ENCODE results near the gene SLC48A1. TPM values are rescaled to one million over a fixed set of nuclear protein-coding genes. Genes with fewer than 3 reads are reported as not detected.

The SLC48A1 gene
- total and polyA plus RNA-seq, 4 donors = 16.8 to 31.3 (median 20.7) TPM

- ATAC-seq (ENCODE audit: insufficient read depth, low FRiP score) (no peak), DNase-seq (no peak)
- Histone ChIP-seq H3K9me3 (ENCODE audit: control insufficient read depth in 4 of 4, insufficient read depth in 3 of 4, low read length in 3 of 4) (no peaks in the 10 kb centered on the region), H3K27me3 (ENCODE audit: control insufficient read depth in 3 of 3, insufficient read depth in 3 of 3, low read length in 2 of 3) (no peaks in the 10 kb centered on the region), H3K4me3 (no peak overlapping the region), H3K36me3 (ENCODE audit: control insufficient read depth in 4 of 4, insufficient read depth in 4 of 4, low read length in 4 of 4) (peaks cover 32 to 88% (median 41%) of the 10 kb centered on the region in 4 donors), H3K4me1 (ENCODE audit: control insufficient read depth in 5 of 5, insufficient read depth in 5 of 5, low read length in 5 of 5) (no peaks in the 10 kb centered on the region), H3K27ac (ENCODE audit: low read depth in 1 of 2, low read length in 1 of 2) (no peak overlapping the region), H3K9ac (ENCODE audit: insufficient read depth in 1 of 2, low read length in 2 of 2) (no peak overlapping the region)
- TF ChIP-seq CTCF (IDR thresholded peaks at IDR 0.05; ENCODE audit: control extremely low read depth, extremely low read depth) = no peak
- 93% methylated on average over 15 of the region's 15 CpGs for WGBS, 2 donors
Observed at GRCh38 chr12:47793015-47793681, 20.1 kb downstream of the SLC48A1 start.

GRCh38 chr12:47794679-47795078 lies 21.6 kb downstream of the SLC48A1 start:
- H3K4me1 ChIP-seq (ENCODE audit: control insufficient read depth in 5 of 5, insufficient read depth in 5 of 5, low read length in 5 of 5) = peaks cover 0 to 6% (median 0%) of the 10 kb centered on the region in 5 donors
- ATAC-seq (ENCODE audit: insufficient read depth, low FRiP score) (no peak), DNase-seq (no peak)
- no peak overlapping the region for H3K27ac ChIP-seq (ENCODE audit: low read depth in 1 of 2, low read length in 1 of 2)
- 97 to 99% methylated on average over 9 of the region's 9 CpGs for WGBS, 2 donors
- H3K9me3 ChIP-seq (ENCODE audit: control insufficient read depth in 4 of 4, insufficient read depth in 3 of 4, low read length in 3 of 4) = no peaks in the 10 kb centered on the region
- no peak for TF ChIP-seq CTCF (IDR thresholded peaks at IDR 0.05; ENCODE audit: control extremely low read depth, extremely low read depth)
- H3K9ac ChIP-seq (ENCODE audit: insufficient read depth in 1 of 2, low read length in 2 of 2) = no peak overlapping the region
- H3K27me3 ChIP-seq (ENCODE audit: control insufficient read depth in 3 of 3, insufficient read depth in 3 of 3, low read length in 2 of 3) = no peaks in the 10 kb centered on the region
- no peak overlapping the region for H3K4me3 ChIP-seq
- peaks cover 26 to 82% (median 35%) of the 10 kb centered on the region in 4 donors for H3K36me3 ChIP-seq (ENCODE audit: control insufficient read depth in 4 of 4, insufficient read depth in 4 of 4, low read length in 4 of 4)

GRCh38 chr12:47795121-47795813 lies 22.2 kb downstream of the SLC48A1 start:
- H3K36me3 ChIP-seq (ENCODE audit: control insufficient read depth in 4 of 4, insufficient read depth in 4 of 4, low read length in 4 of 4) = peaks cover 26 to 77% (median 32%) of the 10 kb centered on the region in 4 donors
- DNase-seq = no peak
- no peak for ATAC-seq (ENCODE audit: insufficient read depth, low FRiP score)

More at GRCh38 chr12:47795121-47795813, 22.2 kb downstream of the SLC48A1 start:
- Histone ChIP-seq H3K4me1 (ENCODE audit: control insufficient read depth in 5 of 5, insufficient read depth in 5 of 5, low read length in 5 of 5) (peaks cover 0 to 11% (median 0%) of the 10 kb centered on the region in 5 donors), H3K9me3 (ENCODE audit: control insufficient read depth in 4 of 4, insufficient read depth in 3 of 4, low read length in 3 of 4) (no peaks in the 10 kb centered on the region), H3K4me3 (no peak overlapping the region), H3K27me3 (ENCODE audit: control insufficient read depth in 3 of 3, insufficient read depth in 3 of 3, low read length in 2 of 3) (no peaks in the 10 kb centered on the region), H3K27ac (ENCODE audit: low read depth in 1 of 2, low read length in 1 of 2) (no peak overlapping the region), H3K9ac (ENCODE audit: insufficient read depth in 1 of 2, low read length in 2 of 2) (no peak overlapping the region)
- no peak for TF ChIP-seq CTCF (IDR thresholded peaks at IDR 0.05; ENCODE audit: control extremely low read depth, extremely low read depth)
- WGBS, 2 donors = 95 to 96% methylated on average over 21 of the region's 21 CpGs
